Astrocyte (in vitro differentiated cells and primary cell): ENCODE measurements around the gene BARX1. TPM values are rescaled to one million over a fixed set of nuclear protein-coding genes. Genes with fewer than 3 reads are reported as not detected.

ENCODE experiments used
- DNase-seq: peaks from one replicate; pipeline ENCODE4 v3.0.0-alpha.2; 2010; ENCODE audit warnings: low read depth
- FAIRE-seq: peaks from 2 replicates; lab custom pipeline; 2011; peaks lifted over from hg19 to GRCh38; lab: Jason Lieb, UNC
- H2AFZ ChIP-seq: 2 replicates; pipeline ENCODE4 v1.6.0; 2012; ENCODE audit warnings: low read depth, low read length, inconsistent platforms
- H3K27ac ChIP-seq: 2 replicates; pipeline ENCODE4 v1.5.1; 2011; ENCODE audit warnings: low read depth, low read length, inconsistent platforms
- H3K27me3 ChIP-seq: 2 replicates; pipeline ENCODE4 v1.6.0; 2011; ENCODE audit warnings: low read length, inconsistent platforms; ENCODE audit not compliant: insufficient read depth
- H3K36me3 ChIP-seq: 2 replicates; pipeline ENCODE4 v1.5.1; 2011; ENCODE audit warnings: low read length, inconsistent platforms; ENCODE audit not compliant: insufficient read depth
- H3K4me1 ChIP-seq: 2 replicates; pipeline ENCODE4 v1.5.1; 2011; ENCODE audit warnings: low read length, inconsistent platforms; ENCODE audit not compliant: insufficient read depth
- H3K4me2 ChIP-seq: 2 replicates; pipeline ENCODE4 v1.6.0; 2012; ENCODE audit warnings: low read length, inconsistent platforms
- H3K4me3 ChIP-seq: 2 replicates; pipeline ENCODE4 v1.5.1; 2011; ENCODE audit warnings: low read depth, mild to moderate bottlenecking, low read length, inconsistent platforms; ENCODE audit not compliant: insufficient read depth
- H3K79me2 ChIP-seq: 2 replicates; pipeline ENCODE4 v1.6.0; 2012; ENCODE audit warnings: mild to moderate bottlenecking, low read length, inconsistent platforms; ENCODE audit not compliant: insufficient read depth
- H3K9ac ChIP-seq: 2 replicates; pipeline ENCODE4 v1.6.0; 2012; ENCODE audit warnings: mild to moderate bottlenecking, low read length, inconsistent platforms
- H3K9me3 ChIP-seq: 2 replicates; pipeline ENCODE4 v1.5.1; 2012; ENCODE audit warnings: low read depth, mild to moderate bottlenecking, low read length, inconsistent platforms; ENCODE audit not compliant: insufficient read depth
- H4K20me1 ChIP-seq: 2 replicates; pipeline ENCODE4 v1.6.0; 2012; ENCODE audit warnings: low read length, inconsistent platforms; ENCODE audit not compliant: insufficient read depth
- H3K27ac Mint-ChIP-seq: one replicate; pipeline ENCODE4 v1.8.0; 2021; ENCODE audit warnings: mild to moderate bottlenecking, mixed read lengths; ENCODE audit not compliant: unreplicated experiment
- H3K27me3 Mint-ChIP-seq: one replicate; pipeline ENCODE4 v1.8.0; 2021; ENCODE audit warnings: low read depth, mixed read lengths; ENCODE audit not compliant: unreplicated experiment
- H3K36me3 Mint-ChIP-seq: one replicate; pipeline ENCODE4 v1.8.0; 2021; ENCODE audit warnings: low read depth, mixed read lengths; ENCODE audit not compliant: unreplicated experiment
- H3K4me1 Mint-ChIP-seq: one replicate; pipeline ENCODE4 v1.8.0; 2021; ENCODE audit warnings: low read depth, mixed read lengths; ENCODE audit not compliant: unreplicated experiment
- H3K4me3 Mint-ChIP-seq: one replicate; pipeline ENCODE4 v1.8.0; 2021; ENCODE audit warnings: mild to moderate bottlenecking, moderate library complexity, mixed read lengths; ENCODE audit not compliant: unreplicated experiment
- H3K9me3 Mint-ChIP-seq: one replicate; pipeline ENCODE4 v1.8.0; 2021; ENCODE audit warnings: mild to moderate bottlenecking, mixed read lengths; ENCODE audit not compliant: unreplicated experiment
- CTCF ChIP-seq: IDR thresholded peaks from 2 replicates; pipeline ENCODE4 v1.5.1; 2011; ENCODE audit warnings: low read depth, mild to moderate bottlenecking, inconsistent platforms, low read length, moderate library complexity; ENCODE audit not compliant: insufficient read depth
- EZH2 ChIP-seq: IDR thresholded peaks from 2 replicates; pipeline ENCODE4 v1.6.1; 2012; ENCODE audit warnings: mild to moderate bottlenecking, low read length, inconsistent platforms; ENCODE audit not compliant: insufficient read depth
- total RNA-seq: library from RNA; stranded (reverse); gene quantifications from 2 replicates; pipeline ENCODE4 v1.2.1, GENCODE V29; 2021

BARX1 gene
- total RNA-seq, 1 donor from 2014 or later, result 0.73 TPM

- Mint-ChIP-seq H3K4me1 (no peaks in the 10 kb centered on the region), H3K27me3 (peaks cover 21% of the 10 kb centered on the region), H3K9me3 (peaks cover 1% of the 10 kb centered on the region), H3K27ac (no peak overlapping the region), H3K36me3 (no peaks in the 10 kb centered on the region), H3K4me3 (no peak overlapping the region)
- Histone ChIP-seq H3K27ac (no peak overlapping the region), H3K9ac (no peak overlapping the region), H3K4me1 (no peaks in the 10 kb centered on the region), H3K4me3 (no peak overlapping the region), H3K79me2 (no peaks in the 10 kb centered on the region), H4K20me1 (no peaks in the 10 kb centered on the region), H3K4me2 (no peak overlapping the region), H2AFZ (no peak overlapping the region), H3K9me3 (no peaks in the 10 kb centered on the region), H3K27me3 (peaks cover 7% of the 10 kb centered on the region), H3K36me3 (no peaks in the 10 kb centered on the region)
- DNase-seq (no peak), FAIRE-seq (no peak)
- TF ChIP-seq CTCF (peak; percentile 4), EZH2 (no peak)
Measured at GRCh38 chr9:93996863-93997262, 41.7 kb upstream of the BARX1 start.

GRCh38 chr9:93996367-93996766, 41.2 kb upstream of the BARX1 start:
- no peaks in the 10 kb centered on the region for H3K36me3 ChIP-seq
- Mint-ChIP-seq H3K9me3 (peaks cover 1% of the 10 kb centered on the region), H3K27me3 (peaks cover 18% of the 10 kb centered on the region)

More at GRCh38 chr9:93996367-93996766, 41.2 kb upstream of the BARX1 start:
- no peak overlapping the region for H3K4me3 Mint-ChIP-seq
- no peak overlapping the region for H3K9ac ChIP-seq
- no peaks in the 10 kb centered on the region for H3K4me1 ChIP-seq
- no peak overlapping the region for H3K27ac ChIP-seq
- H3K9me3 ChIP-seq, result no peaks in the 10 kb centered on the region
- FAIRE-seq, result no peak
- H3K27me3 ChIP-seq, result peaks cover 7% of the 10 kb centered on the region
- DNase-seq, result no peak
- no peak overlapping the region for H3K4me2 ChIP-seq
- no peak overlapping the region for H3K27ac Mint-ChIP-seq
- no peak for TF ChIP-seq CTCF
- TF ChIP-seq EZH2, result no peak
- no peaks in the 10 kb centered on the region for H4K20me1 ChIP-seq
- H2AFZ ChIP-seq, result no peak overlapping the region
- no peaks in the 10 kb centered on the region for H3K4me1 Mint-ChIP-seq
- no peak overlapping the region for H3K4me3 ChIP-seq
- H3K36me3 Mint-ChIP-seq, result no peaks in the 10 kb centered on the region
- no peaks in the 10 kb centered on the region for H3K79me2 ChIP-seq
